LNCaP clone FGC (cell line): Measurements from ENCODE around the gene CYP27B1.
"Not testable (repeated sequence)": the region's sequence is repeated elsewhere in the genome, so short reads cannot be mapped to it uniquely, and the experiment has no call there.

ENCODE experiments used
- DNase-seq: peaks from one replicate; pipeline ENCODE4 v3.0.0-alpha.2; 2011; ENCODE audit warnings: low read depth
- H3K4me3 ChIP-seq: 2 replicates; pipeline ENCODE4 v1.5.1; 2011; ENCODE audit warnings: mild to moderate bottlenecking, low read depth, low read length, control low read depth
- TF ChIP-seq, protein P1 (sequence below): IDR thresholded peaks from 2 replicates; pipeline ENCODE4 v1.5.1; 2012; ENCODE audit warnings: mild to moderate bottlenecking; ENCODE audit not compliant: control insufficient read depth, insufficient read depth; ENCODE audit errors: extremely low read depth

CYP27B1 gene

DNA sequence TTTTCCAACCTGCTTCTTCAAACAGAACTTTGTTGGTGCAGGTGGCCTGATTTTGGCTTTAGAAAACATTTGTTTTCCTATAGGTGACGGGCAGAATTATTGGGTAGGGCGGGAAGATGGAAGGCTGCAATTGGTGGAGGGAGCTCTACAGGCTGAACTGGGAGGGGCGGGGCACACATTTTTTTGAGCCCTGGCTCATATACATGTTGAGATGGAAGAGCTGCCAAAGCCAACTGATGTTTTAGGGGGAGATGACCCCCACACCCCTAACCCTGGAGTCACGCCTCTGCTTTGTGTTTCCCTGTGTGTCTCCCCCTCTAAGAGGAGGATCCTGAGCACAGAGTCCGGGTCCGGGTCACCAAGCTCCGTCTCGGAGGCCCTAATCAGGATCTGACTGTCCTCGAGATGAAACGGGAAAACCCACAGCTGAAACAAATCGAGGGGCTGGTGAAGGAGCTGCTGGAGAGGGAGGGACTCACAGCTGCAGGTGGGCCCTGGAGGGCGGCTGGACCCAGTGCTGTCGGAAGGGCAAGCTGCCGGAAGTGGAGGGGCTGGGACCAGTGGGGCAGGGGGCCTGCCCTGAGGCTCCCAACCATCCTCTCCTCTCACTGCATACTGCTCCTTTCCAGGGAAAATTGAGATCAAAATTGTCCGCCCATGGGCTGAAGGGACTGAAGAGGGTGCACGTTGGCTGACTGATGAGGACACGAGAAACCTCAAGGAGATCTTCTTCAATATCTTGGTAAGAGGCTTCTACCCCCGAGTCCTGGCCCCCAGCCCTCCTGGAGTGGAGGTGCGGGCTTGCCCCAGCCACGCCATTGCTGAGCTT is 46.9 kb downstream of the CYP27B1 start:
- DNase-seq = no peak
- TF ChIP-seq, protein P1, sequence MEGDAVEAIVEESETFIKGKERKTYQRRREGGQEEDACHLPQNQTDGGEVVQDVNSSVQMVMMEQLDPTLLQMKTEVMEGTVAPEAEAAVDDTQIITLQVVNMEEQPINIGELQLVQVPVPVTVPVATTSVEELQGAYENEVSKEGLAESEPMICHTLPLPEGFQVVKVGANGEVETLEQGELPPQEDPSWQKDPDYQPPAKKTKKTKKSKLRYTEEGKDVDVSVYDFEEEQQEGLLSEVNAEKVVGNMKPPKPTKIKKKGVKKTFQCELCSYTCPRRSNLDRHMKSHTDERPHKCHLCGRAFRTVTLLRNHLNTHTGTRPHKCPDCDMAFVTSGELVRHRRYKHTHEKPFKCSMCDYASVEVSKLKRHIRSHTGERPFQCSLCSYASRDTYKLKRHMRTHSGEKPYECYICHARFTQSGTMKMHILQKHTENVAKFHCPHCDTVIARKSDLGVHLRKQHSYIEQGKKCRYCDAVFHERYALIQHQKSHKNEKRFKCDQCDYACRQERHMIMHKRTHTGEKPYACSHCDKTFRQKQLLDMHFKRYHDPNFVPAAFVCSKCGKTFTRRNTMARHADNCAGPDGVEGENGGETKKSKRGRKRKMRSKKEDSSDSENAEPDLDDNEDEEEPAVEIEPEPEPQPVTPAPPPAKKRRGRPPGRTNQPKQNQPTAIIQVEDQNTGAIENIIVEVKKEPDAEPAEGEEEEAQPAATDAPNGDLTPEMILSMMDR = no peak
- H3K4me3 ChIP-seq = no peak overlapping the region

DNA sequence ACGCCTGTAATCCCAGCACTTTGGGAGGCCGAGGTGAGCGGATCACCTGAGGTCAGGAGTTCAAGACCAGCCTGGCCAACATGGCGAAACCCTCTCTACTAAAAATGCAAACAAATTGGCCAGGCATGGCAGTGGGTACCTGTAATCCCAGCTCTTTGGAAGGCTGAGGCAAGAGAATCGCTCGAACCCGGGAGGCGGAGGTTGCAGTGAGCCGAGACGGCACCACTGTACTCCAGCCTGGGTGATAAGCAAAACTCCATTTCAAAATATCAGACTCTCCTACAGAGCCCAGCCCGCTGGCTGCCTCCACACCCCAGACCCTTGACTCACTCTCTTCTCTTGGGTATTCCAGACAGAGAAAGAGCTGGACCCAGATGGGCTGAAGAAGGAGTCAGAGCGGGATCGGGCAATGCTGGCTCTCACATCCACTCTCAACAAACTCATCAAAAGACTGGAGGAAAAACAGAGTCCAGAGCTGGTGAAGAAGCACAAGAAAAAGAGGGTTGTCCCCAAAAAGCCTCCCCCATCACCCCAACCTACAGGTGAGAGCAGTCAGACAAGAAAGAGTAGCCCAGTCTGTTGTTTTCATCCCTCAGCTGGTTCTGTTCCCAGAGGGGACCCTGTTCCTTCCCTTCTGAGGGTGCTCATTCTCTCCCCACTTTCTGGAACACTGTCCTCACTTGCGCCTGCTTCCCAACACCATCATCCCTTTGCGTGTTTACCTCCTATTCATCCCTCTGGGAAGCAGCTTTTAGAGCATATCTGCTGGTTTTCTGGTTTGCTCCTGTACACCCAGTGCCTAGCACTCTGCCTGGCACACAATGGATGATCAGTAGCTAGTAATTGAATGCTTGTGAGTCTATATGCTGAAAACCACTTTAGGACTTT is 48.0 kb downstream of the CYP27B1 start:
- no peak for DNase-seq
- no peak overlapping the region for H3K4me3 ChIP-seq
- TF ChIP-seq, protein P1 = no peak

DNA sequence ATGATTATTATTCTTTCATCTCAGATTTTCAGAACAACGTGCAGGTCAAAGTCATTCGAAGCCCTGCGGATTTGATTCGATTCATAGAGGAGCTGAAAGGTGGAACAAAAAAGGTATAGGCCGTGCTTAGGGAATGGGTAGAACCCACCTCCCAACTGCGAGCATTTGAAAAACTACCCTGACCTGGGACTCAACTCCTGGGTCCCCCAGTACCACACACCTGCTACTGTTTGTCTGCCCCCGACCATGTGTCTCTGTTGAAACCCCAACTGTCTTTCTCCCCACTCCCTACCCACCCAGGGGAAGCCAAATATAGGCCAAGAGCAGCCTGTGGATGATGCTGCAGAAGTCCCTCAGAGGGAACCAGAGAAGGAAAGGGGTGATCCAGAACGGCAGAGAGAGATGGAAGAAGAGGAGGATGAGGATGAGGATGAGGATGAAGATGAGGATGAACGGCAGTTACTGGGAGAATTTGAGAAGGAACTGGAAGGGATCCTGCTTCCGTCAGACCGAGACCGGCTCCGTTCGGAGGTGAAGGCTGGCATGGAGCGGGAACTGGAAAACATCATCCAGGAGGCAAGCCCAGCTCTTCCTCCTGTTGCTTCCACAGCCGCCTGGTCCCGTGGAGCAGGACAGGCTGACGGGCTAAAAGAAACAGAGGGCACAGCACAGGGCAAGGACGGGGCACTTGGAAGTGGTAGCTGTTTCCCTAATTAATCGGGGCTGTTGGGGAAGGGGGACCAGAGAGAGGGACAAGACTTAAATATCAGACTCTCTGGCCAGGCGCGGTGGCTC is 48.8 kb downstream of the CYP27B1 start:
- TF ChIP-seq, protein P1 = no peak
- no peak for DNase-seq
- H3K4me3 ChIP-seq = no peak overlapping the region

DNA sequence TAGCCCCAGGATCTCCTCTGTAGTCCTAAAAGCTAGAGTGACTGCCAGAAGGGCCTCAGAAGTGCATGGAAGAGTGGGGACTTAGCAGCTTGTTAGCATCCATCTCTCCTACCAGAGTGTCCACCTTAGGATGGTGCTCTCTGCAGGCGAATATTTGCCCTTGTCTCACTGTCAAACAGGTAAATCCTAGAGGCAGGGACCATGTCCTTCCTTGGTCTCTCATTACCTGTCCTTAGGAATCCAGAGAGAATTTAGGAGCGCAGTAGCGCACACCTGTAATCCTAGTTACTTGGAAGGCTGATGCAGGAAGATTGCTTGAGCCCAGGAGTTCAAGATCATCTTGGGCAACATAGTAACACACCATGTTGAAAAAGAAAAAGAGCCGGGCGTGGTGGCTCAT is 49.7 kb downstream of the CYP27B1 start:
- TF ChIP-seq, protein P1 = no peak
- H3K4me3 ChIP-seq = no peak overlapping the region
- no peak for DNase-seq

DNA sequence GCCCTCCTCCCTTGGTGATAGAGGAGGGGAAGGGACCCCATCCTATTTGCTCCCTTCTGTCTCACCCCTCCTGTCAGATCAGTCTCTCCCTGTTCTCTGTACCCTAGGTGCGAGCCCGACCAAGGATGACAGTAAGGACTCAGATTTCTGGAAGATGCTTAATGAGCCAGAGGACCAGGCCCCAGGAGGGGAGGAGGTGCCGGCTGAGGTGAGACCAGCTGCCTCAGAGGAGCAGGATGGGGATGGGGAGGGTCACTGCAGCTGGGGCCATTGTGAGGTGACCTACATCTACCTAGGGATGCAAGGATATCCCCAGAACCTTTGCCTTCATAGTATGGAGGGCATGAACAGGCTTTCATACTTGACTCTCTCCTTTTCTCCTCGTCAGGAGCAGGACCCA is 50.6 kb downstream of the CYP27B1 start:
- no peak for DNase-seq
- no peak overlapping the region for H3K4me3 ChIP-seq
- TF ChIP-seq, protein P1 = no peak

DNA sequence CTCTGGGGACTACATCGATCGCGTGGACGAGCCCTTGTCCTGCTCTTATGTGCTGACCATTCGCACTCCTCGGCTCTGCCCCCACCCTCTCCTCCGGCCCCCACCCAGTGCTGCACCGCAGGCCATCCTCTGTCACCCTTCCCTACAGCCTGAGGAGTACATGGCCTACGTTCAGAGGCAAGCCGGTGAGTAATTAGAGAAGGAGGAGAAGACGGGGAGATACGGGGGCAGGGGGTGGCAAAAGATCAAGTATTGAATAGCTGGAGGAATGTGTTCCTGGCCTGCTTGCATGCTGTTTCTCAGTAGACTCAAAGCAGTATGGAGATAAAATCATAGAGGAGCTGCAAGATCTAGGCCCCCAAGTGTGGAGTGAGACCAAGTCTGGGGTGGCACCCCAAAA is 51.1 kb downstream of the CYP27B1 start:
- DNase-seq = no peak
- no peak overlapping the region for H3K4me3 ChIP-seq
- TF ChIP-seq, protein P1 = no peak

DNA sequence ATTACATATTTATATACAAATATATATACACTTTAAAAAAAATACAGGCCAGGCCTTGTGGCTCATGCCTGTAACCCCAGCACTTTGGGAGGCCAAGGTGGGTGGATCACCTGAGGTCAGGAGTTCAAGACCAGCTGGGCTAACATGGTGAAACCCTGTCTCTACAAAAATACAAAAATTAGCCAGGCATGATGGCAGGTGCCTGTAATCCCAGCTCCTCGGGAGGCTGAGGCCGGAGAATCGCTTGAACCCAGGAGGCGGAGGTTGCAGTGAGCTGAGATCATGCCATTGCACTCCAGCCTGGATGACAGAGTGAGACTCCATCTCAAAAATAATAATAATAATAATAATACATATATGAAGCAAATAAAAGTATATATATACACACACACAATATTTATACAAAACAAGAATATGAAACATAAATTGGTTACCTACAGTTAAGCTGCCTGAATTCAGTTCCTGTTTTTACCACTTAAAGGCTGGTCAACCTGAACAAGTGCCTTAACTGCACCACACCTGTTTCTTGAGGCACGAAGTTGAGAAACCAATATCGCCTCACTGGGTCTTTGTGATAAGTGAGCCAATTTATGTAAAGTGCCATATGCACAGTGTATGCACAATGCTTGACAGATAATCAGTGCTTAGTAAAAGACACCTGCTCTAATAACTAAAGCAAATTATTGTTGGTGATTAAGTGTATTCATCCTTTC is 51.7 kb downstream of the CYP27B1 start:
- not testable (repeated sequence) for DNase-seq, H3K4me3 ChIP-seq
